ENCODE data around the gene ZNF224. TPM values are rescaled to one million over a fixed set of nuclear protein-coding genes. Genes with fewer than 3 reads are reported as not detected.

The ZNF224 gene
- total RNA-seq, 1 donor from 2014 or later: 24.8 TPM

DNA sequence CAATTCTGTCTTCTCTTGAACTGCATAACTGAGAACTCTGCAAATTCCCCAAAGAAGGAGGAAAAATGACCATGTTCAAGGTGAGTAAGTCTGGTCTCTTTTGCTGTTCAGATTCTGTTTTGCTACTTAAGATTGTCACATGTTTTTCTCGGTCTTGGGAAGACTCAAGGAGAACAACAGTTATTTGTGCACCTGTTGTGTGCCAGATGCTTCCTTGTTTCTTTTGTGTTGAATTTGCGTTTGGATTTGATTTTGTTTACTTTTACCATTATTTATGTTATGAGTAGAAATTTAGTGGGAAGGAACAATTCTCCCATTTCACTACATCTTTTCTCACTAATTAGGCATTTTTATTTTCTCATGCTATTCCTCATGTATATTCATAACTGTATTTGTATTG is 17.8 kb upstream of the ZNF224 start:
- DNase-seq: no peak
- no peak for ATAC-seq

DNA sequence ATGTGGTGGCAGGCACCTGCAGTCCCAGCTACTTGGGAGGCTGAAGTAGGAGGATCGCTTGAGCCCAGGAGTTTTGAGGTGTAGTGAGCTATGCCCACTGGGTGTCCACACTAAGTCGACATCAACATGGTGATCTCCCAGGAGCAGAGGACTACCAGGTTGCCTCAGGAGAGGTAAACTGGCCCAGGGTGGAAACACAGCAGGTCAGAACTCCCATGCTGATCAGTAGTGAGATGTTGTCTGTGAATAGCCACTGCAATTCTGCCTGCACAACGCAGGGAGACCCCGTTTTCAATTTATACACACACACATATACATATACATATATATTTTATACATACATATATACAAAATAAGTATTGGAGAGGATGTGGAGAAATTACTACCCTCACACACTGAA is 2.1 kb upstream of the ZNF224 start:
- Histone ChIP-seq H3K27me3 (no peaks in the 10 kb centered on the region), H3K36me3 (peaks cover 3% of the 10 kb centered on the region), H3K27ac (no peak overlapping the region), H3K9me3 (no peaks in the 10 kb centered on the region), H3K4me3 (no peak overlapping the region), H3K4me1 (peaks cover 7% of the 10 kb centered on the region)
- DNase-seq (no peak), ATAC-seq (no peak)
- TF ChIP-seq, protein P1, sequence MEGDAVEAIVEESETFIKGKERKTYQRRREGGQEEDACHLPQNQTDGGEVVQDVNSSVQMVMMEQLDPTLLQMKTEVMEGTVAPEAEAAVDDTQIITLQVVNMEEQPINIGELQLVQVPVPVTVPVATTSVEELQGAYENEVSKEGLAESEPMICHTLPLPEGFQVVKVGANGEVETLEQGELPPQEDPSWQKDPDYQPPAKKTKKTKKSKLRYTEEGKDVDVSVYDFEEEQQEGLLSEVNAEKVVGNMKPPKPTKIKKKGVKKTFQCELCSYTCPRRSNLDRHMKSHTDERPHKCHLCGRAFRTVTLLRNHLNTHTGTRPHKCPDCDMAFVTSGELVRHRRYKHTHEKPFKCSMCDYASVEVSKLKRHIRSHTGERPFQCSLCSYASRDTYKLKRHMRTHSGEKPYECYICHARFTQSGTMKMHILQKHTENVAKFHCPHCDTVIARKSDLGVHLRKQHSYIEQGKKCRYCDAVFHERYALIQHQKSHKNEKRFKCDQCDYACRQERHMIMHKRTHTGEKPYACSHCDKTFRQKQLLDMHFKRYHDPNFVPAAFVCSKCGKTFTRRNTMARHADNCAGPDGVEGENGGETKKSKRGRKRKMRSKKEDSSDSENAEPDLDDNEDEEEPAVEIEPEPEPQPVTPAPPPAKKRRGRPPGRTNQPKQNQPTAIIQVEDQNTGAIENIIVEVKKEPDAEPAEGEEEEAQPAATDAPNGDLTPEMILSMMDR (IDR thresholded peaks at IDR 0.05): no peak
- intact Hi-C loops (cut with DNase I): no loop called here

More for the DNA sequence above, 17.8 kb upstream of the ZNF224 start:
- intact Hi-C loops (cut with DNase I): no loop called here
- Histone ChIP-seq H3K4me3 (no peak overlapping the region), H3K36me3 (peaks cover 7% of the 10 kb centered on the region), H3K9me3 (no peaks in the 10 kb centered on the region), H3K27me3 (no peaks in the 10 kb centered on the region), H3K4me1 (no peaks in the 10 kb centered on the region), H3K27ac (no peak overlapping the region)
- TF ChIP-seq, protein P1 (IDR thresholded peaks at IDR 0.05): no peak

DNA sequence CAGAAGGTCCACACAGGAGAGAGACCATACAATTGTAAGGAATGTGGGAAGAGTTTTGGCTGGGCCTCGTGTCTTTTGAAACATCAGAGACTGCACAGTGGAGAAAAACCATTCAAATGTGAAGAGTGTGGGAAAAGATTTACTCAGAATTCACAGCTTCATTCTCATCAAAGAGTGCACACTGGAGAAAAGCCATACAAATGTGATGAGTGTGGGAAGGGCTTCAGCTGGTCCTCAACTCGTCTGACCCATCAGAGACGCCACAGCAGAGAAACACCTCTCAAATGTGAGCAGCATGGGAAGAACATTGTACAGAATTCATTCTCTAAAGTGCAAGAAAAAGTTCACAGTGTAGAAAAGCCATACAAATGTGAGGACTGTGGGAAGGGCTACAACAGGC is 13.6 kb downstream of the ZNF224 start:
- Histone ChIP-seq H3K27ac (no peak overlapping the region), H3K36me3 (peaks cover 29% of the 10 kb centered on the region), H3K4me1 (peaks cover 10% of the 10 kb centered on the region), H3K27me3 (no peaks in the 10 kb centered on the region), H3K4me3 (no peak overlapping the region), H3K9me3 (peaks cover 65% of the 10 kb centered on the region)
- intact Hi-C loops (cut with DNase I): no loop called here
- no peak for ATAC-seq
- no peak for DNase-seq
- TF ChIP-seq, protein P1 (IDR thresholded peaks at IDR 0.05): no peak

DNA sequence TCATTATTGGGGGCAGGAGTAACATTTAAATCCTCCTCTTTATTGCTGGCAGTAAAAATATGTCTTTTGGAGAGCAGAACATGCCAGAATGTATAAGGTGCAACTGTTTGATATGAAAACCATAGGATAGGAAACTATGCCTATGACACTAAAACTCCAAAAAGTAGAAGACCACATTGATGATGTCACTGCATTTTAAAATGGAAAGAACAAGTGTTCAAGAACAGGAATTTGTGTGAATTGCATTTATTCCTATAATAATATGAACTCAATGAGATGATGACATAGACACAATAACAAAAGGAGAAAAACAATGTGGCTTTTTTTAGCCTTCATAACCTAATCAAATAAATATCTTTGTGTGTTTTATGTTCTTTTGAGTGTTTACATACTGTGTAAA is 15.3 kb downstream of the ZNF224 start:
- no peak overlapping the region for H3K4me3 ChIP-seq
- H3K36me3 ChIP-seq: peaks cover 13% of the 10 kb centered on the region
- intact Hi-C loops (cut with DNase I): no loop called here
- TF ChIP-seq, protein P1 (IDR thresholded peaks at IDR 0.05): no peak
- H3K27ac ChIP-seq: no peak overlapping the region
- DNase-seq (no peak), ATAC-seq (no peak)
- peaks cover 65% of the 10 kb centered on the region for H3K9me3 ChIP-seq
- H3K4me1 ChIP-seq: peaks cover 13% of the 10 kb centered on the region
- H3K27me3 ChIP-seq: no peaks in the 10 kb centered on the region

DNA sequence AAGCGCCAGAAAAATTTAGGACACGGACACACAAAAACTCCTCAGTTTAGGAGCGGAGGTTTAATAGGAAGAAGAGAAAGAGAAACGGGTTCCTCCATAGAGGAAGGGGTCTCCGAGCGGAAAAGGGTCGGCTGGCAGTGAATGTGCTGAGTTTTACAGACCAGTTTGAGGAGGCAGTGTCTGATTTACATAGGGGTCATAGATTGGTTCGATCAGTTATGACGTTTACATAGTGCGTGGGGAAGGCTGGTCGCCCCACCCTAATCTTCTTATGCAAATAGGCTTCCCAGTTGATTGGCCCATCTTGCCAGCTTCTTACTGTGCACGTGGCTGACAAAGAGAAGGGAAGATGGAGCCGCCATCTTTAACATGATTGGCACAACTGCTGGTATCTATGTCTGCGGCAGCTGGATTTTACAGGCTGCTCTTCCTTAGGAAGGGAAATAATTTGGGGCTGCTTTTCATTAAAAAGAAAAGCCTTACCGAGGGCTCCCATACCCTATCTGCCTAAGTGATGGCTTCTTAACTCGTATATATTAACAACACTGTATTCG is 17.8 kb downstream of the ZNF224 start:
- intact Hi-C loops (cut with DNase I): no loop called here
- no peaks in the 10 kb centered on the region for H3K27me3 ChIP-seq
- peaks cover 47% of the 10 kb centered on the region for H3K9me3 ChIP-seq
- no peak overlapping the region for H3K27ac ChIP-seq
- ATAC-seq (no peak), DNase-seq (no peak)
- TF ChIP-seq, protein P1 (IDR thresholded peaks at IDR 0.05): no peak
- H3K4me3 ChIP-seq: peak overlapping the region; percentile 82
- H3K36me3 ChIP-seq: peaks cover 12% of the 10 kb centered on the region
- peaks cover 15% of the 10 kb centered on the region for H3K4me1 ChIP-seq

DNA sequence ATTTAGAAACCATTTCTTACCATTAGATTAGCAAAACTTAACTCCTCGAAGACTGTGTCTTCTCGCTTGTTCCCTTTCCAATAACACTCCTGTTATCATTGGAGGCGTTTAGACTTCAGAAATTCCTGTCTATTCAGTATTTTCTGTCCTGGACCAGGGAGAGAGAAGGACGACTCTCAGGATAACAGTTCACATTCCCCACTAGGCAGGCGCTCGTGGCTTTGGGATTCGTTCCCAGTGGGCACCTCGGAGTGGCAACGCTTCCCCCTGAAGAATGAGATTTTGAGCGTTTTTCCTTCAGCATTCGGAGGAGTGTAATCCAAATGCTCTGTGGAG is 18.6 kb downstream of the ZNF224 start:
- peaks cover 15% of the 10 kb centered on the region for H3K4me1 ChIP-seq
- H3K4me3 ChIP-seq: peak overlapping the region; percentile 82
- TF ChIP-seq, protein P1 (IDR thresholded peaks at IDR 0.05): no peak
- no peaks in the 10 kb centered on the region for H3K27me3 ChIP-seq
- H3K27ac ChIP-seq: peak overlapping the region; percentile 56
- ATAC-seq (no peak), DNase-seq (no peak)
- H3K9me3 ChIP-seq: peaks cover 39% of the 10 kb centered on the region
- H3K36me3 ChIP-seq: peaks cover 16% of the 10 kb centered on the region
- intact Hi-C loops (cut with DNase I): no loop called here
